GM12872 (cell line): ENCODE measurements around the gene HOXC10.

ENCODE experiments used
- TF ChIP-seq, protein P1 (sequence below): IDR thresholded peaks from 3 replicates; pipeline ENCODE4 v1.5.1; 2011; ENCODE audit warnings: low read depth, mild to moderate bottlenecking, low read length, moderate library complexity; ENCODE audit not compliant: insufficient read depth

HOXC10 gene

DNA sequence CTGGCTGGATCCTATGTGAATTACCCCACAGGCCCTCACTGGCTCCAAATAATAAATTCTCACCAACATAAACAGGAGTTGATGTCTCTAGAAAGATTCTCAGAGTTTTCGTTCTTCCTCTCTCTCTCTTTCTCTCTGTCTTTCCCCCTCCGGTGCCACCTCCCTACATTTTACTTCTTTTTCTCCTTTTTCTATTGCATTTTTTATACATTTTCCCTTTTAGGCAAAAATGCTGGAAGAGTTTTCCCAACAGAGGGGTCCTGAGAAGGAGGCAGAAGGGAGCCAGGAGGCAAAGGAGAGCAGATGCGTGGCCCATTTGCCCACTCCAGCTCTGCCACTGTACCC lies 42.5 kb downstream of the HOXC10 start:
- TF ChIP-seq, protein P1, sequence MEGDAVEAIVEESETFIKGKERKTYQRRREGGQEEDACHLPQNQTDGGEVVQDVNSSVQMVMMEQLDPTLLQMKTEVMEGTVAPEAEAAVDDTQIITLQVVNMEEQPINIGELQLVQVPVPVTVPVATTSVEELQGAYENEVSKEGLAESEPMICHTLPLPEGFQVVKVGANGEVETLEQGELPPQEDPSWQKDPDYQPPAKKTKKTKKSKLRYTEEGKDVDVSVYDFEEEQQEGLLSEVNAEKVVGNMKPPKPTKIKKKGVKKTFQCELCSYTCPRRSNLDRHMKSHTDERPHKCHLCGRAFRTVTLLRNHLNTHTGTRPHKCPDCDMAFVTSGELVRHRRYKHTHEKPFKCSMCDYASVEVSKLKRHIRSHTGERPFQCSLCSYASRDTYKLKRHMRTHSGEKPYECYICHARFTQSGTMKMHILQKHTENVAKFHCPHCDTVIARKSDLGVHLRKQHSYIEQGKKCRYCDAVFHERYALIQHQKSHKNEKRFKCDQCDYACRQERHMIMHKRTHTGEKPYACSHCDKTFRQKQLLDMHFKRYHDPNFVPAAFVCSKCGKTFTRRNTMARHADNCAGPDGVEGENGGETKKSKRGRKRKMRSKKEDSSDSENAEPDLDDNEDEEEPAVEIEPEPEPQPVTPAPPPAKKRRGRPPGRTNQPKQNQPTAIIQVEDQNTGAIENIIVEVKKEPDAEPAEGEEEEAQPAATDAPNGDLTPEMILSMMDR, result no peak

DNA sequence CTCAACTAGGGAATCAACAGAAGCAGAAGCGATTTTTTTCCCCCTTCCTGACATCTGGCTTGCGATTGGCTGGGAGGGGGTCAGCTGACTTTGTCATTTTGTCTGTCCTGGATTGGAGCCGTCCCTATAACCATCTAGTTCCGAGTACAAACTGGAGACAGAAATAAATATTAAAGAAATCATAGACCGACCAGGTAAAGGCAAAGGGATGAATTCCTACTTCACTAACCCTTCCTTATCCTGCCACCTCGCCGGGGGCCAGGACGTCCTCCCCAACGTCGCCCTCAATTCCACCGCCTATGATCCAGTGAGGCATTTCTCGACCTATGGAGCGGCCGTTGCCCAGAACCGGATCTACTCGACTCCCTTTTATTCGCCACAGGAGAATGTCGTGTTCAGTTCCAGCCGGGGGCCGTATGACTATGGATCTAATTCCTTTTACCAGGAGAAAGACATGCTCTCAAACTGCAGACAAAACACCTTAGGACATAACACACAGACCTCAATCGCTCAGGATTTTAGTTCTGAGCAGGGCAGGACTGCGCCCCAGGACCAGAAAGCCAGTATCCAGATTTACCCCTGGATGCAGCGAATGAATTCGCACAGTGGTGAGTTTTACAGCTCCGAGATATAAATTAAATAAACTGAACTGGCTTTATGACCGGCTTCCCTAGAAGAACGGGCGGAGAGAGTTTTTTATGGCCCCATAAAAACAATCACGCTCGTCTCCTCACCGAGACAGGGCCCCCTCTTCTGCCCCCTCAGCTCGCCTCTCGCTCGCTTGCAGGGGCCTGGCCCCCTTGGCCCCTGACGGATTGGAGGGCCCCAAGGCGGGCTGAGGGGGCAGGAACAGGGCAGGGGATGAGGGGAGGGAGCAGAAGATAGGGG lies 43.6 kb downstream of the HOXC10 start, which contains the start of gene HOXC6:
Gene HOXC6, plus strand, starts transcription at position 127 of the 888 bp plus-strand sequence. Its CDS starts 82 bp downstream, at position 209.
- TF ChIP-seq, protein P1, result no peak

DNA sequence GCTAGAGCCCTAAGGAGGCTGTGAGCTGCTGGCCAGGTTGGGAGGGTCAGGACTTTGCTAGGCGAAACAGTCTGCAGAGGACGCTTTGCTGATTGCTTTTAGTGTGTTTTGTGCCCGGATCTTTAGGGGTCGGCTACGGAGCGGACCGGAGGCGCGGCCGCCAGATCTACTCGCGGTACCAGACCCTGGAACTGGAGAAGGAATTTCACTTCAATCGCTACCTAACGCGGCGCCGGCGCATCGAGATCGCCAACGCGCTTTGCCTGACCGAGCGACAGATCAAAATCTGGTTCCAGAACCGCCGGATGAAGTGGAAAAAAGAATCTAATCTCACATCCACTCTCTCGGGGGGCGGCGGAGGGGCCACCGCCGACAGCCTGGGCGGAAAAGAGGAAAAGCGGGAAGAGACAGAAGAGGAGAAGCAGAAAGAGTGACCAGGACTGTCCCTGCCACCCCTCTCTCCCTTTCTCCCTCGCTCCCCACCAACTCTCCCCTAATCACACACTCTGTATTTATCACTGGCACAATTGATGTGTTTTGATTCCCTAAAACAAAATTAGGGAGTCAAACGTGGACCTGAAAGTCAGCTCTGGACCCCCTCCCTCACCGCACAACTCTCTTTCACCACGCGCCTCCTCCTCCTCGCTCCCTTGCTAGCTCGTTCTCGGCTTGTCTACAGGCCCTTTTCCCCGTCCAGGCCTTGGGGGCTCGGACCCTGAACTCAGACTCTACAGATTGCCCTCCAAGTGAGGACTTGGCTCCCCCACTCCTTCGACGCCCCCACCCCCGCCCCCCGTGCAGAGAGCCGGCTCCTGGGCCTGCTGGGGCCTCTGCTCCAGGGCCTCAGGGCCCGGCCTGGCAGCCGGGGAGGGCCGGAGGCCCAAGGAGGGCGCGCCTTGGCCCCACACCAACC lies 44.8 kb downstream of the HOXC10 start:
- TF ChIP-seq, protein P1, result no peak

DNA sequence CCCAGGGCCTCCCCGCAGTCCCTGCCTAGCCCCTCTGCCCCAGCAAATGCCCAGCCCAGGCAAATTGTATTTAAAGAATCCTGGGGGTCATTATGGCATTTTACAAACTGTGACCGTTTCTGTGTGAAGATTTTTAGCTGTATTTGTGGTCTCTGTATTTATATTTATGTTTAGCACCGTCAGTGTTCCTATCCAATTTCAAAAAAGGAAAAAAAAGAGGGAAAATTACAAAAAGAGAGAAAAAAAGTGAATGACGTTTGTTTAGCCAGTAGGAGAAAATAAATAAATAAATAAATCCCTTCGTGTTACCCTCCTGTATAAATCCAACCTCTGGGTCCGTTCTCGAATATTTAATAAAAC lies 45.5 kb downstream of the HOXC10 start:
- TF ChIP-seq, protein P1, result no peak

DNA sequence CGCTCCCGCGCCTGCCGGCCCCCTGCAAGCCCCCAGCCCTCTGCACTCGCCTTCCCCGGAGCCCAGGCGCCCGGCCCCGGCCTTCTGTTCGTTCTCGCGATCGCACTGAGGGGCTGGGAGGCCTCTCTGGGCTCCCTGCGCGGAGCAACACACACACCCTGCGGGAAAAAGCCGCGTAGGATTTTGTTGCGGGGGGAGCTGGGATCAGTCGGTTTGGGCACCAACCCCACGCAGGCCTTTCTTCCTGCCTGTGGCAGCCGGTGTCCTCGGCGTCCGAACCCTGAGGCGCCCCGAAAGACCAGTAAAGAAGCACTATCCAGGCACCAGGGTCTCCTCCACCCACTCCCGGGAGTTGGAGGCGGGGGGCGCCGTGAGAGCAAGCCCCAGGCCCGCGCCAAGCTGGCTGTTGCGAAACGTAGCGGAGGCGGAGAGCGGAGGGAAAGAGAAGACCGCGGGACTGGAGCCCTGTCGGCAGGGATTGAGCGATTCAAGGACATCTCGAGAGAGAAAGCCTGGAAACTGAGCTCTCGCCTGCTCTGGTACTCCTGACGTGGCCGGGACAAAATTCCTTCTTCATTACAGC lies 46.0 kb downstream of the HOXC10 start:
- TF ChIP-seq, protein P1, result no peak

DNA sequence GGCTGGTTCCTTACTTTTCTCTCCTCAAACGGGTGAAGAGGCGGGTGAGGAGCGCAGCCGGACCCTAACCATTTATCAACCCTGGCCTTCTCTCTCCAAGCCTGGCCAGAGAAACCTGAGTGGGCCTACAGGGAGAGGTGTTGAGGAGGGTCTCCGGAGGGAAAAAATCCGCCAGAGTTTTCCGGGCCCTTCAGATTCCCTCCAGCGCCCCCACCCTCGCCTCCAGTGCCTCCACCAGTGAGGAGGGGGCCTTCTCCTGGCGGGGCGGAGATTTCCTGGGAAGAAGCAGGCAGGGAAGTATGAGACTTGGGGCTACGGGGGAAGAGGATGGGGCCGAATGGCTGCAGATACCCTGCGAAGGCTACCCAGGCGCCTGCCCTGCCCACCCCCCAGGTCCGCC lies 46.5 kb downstream of the HOXC10 start:
- TF ChIP-seq, protein P1, result no peak

DNA sequence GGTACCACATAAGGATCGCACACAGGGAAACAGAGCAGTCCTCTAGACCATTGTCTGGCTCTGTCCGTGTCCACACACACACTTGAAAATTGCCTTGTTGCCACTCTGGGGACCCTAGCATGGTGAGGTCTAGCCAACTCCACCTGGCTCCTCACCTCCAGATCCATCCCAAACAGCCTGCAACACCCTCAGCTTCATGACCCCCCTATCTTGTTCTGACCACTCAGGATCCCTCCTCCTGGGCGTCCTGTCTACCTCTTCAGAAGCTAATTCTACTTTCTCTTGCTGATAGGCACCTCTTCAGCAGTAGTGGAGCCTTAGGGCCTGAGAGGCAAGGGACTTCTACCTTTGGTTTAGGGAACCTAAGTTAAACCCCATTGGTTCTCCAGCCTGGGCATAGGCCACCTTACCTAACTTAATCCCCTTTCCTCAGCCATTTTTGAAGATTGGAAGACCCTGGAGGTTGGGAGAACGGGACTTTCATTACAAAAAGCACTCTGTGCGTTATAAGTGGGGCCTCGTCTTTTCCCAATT lies 47.2 kb downstream of the HOXC10 start:
- TF ChIP-seq, protein P1, result no peak
